ENCODE measurements around the gene EVPLL.
"Not testable (repeated sequence)": the region's sequence is repeated elsewhere in the genome, so short reads cannot be mapped to it uniquely, and the experiment has no call there.

- TF ChIP-seq CTCF (conservative IDR thresholded peaks at IDR 0.05; ENCODE audit: low read depth, low read length); POLR2A (IDR thresholded peaks at IDR 0.05; ENCODE audit: low read depth, low read length); CEBPB (IDR thresholded peaks at IDR 0.05; ENCODE audit: low read depth, low read length): not testable (repeated sequence)
These were observed 4.4 kb upstream of the EVPLL start for GRCh38 chr17:18373181-18373580.
